Upper lobe of right lung (tissue), 1 donor: ENCODE results near the gene RNF125. TPM values are rescaled to one million over a fixed set of nuclear protein-coding genes. Genes with fewer than 3 reads are reported as not detected.
A peak's percentile ranks its signal among the peaks of the same experiment; 100 is the strongest.

ENCODE experiments used
- ATAC-seq: fragments of 200-7000 bp; cut with Tn5 transposase; one replicate; pipeline ENCODE4 v1.9.1; 2020; ENCODE audit warnings: mild to moderate bottlenecking, moderate library complexity
- DNase-seq: peaks from one replicate; pipeline ENCODE4 v3.0.0-alpha.2; 2020
- H3K27ac ChIP-seq: fragments of 200-600 bp; one replicate; pipeline ENCODE4 v1.8.0; 2022
- H3K27me3 ChIP-seq: fragments of 200-600 bp; one replicate; pipeline ENCODE4 v1.8.0; 2022; ENCODE audit warnings: mild to moderate bottlenecking
- H3K36me3 ChIP-seq: fragments of 200-600 bp; one replicate; pipeline ENCODE4 v1.8.0; 2022
- H3K4me1 ChIP-seq: fragments of 200-600 bp; one replicate; pipeline ENCODE4 v1.8.0; 2022
- H3K4me3 ChIP-seq: fragments of 200-600 bp; one replicate; pipeline ENCODE4 v1.8.0; 2022; ENCODE audit warnings: mild to moderate bottlenecking
- H3K9me3 ChIP-seq: fragments of 200-600 bp; one replicate; pipeline ENCODE4 v1.8.0; 2022
- CTCF ChIP-seq: fragments of 200-600 bp; IDR thresholded peaks from one replicate; pipeline ENCODE4 v1.8.0; 2022; ENCODE audit warnings: antibody characterized with exemption
- intact Hi-C: fragments of 100-400 bp; cut with DNase I; formaldehyde crosslinking; loops from one replicate; pipeline ENCODE4 v1.11.0; 2022
- total RNA-seq: library from RNA; stranded (reverse); fragmentation: NEBNext Ultra II Directional; extraction: Animal tissue kit (Norgen Biotek cat#: 25700); gene quantifications from one replicate; pipeline ENCODE4 v1.2.1, GENCODE V29; 2021
- donor health status: DM: no; HTN: yes; CAD: no; lungs with severe emphysema.

RNF125 gene
- total RNA-seq, 1 donor from 2014 or later = 6.5 TPM

GRCh38 chr18:32092422-32093101, 73.9 kb downstream of the RNF125 start:
- intact Hi-C loops = no loop called here

GRCh38 chr18:32093102-32093511, 74.5 kb downstream of the RNF125 start:
- Histone ChIP-seq H3K27ac (peak overlapping the region; percentile 100), H3K27me3 (no peaks in the 10 kb centered on the region), H3K4me3 (peak overlapping the region; percentile 89), H3K36me3 (peaks cover 6% of the 10 kb centered on the region), H3K4me1 (peaks cover 12% of the 10 kb centered on the region), H3K9me3 (no peaks in the 10 kb centered on the region)
- intact Hi-C loops = no loop called here
- no peak for TF ChIP-seq CTCF
- ATAC-seq (peak; percentile 20), DNase-seq (peak; percentile 77)

More at GRCh38 chr18:32092422-32093101, 73.9 kb downstream of the RNF125 start:
- peak; percentile 8 for TF ChIP-seq CTCF
- Histone ChIP-seq H3K36me3 (peaks cover 6% of the 10 kb centered on the region), H3K27ac (peak overlapping the region; percentile 100), H3K4me1 (peaks cover 12% of the 10 kb centered on the region), H3K9me3 (no peaks in the 10 kb centered on the region), H3K27me3 (no peaks in the 10 kb centered on the region), H3K4me3 (peak overlapping the region; percentile 89)
- ATAC-seq (peak; percentile 98), DNase-seq (peak; percentile 100)

- Histone ChIP-seq H3K4me3 (peak overlapping the region; percentile 89), H3K4me1 (peaks cover 12% of the 10 kb centered on the region)
- DNase-seq = no peak
Observed at GRCh38 chr18:32093523-32093922, 74.9 kb downstream of the RNF125 start.

GRCh38 chr18:32095192-32095899, 76.7 kb downstream of the RNF125 start:
- TF ChIP-seq CTCF = no peak
- Histone ChIP-seq H3K27ac (no peak overlapping the region), H3K36me3 (peaks cover 6% of the 10 kb centered on the region), H3K27me3 (no peaks in the 10 kb centered on the region), H3K4me3 (no peak overlapping the region), H3K9me3 (no peaks in the 10 kb centered on the region), H3K4me1 (peaks cover 12% of the 10 kb centered on the region)
- intact Hi-C loops = no loop called here
- DNase-seq = no peak
- no peak for ATAC-seq

More at GRCh38 chr18:32093523-32093922, 74.9 kb downstream of the RNF125 start:
- H3K9me3 ChIP-seq = no peaks in the 10 kb centered on the region
- peaks cover 6% of the 10 kb centered on the region for H3K36me3 ChIP-seq
- peak overlapping the region; percentile 100 for H3K27ac ChIP-seq
- H3K27me3 ChIP-seq = no peaks in the 10 kb centered on the region
- TF ChIP-seq CTCF = no peak
- intact Hi-C loops = no loop called here
- ATAC-seq = no peak

GRCh38 chr18:32095900-32096229, 77.2 kb downstream of the RNF125 start:
- intact Hi-C loops = no loop called here
- Histone ChIP-seq H3K27ac (no peak overlapping the region), H3K27me3 (no peaks in the 10 kb centered on the region), H3K36me3 (peaks cover 6% of the 10 kb centered on the region), H3K4me1 (peaks cover 12% of the 10 kb centered on the region), H3K4me3 (no peak overlapping the region), H3K9me3 (no peaks in the 10 kb centered on the region)
- no peak for TF ChIP-seq CTCF
- ATAC-seq (no peak), DNase-seq (no peak)
